DMS 273 (cell line): ENCODE data around the gene EML2.
"Not testable (repeated sequence)": the region's sequence is repeated elsewhere in the genome, so short reads cannot be mapped to it uniquely, and the experiment has no call there.

Experiments used
- DNase-seq: peaks from one replicate; lab custom pipeline; 2025; ENCODE audit not compliant: unreplicated experiment; lab: John Stamatoyannopoulos, UW

EML2 gene

GRCh38 chr19:45621976-45622503 lies 17.2 kb downstream of the EML2 start:
- DNase-seq, result no peak

- no peak for DNase-seq
Measured at GRCh38 chr19:45621389-45621788, 17.8 kb downstream of the EML2 start.

GRCh38 chr19:45616704-45617017 lies 22.5 kb downstream of the EML2 start:
- no peak for DNase-seq

GRCh38 chr19:45615795-45616703 lies 23.1 kb downstream of the EML2 start:
- DNase-seq, result peak; percentile 88

GRCh38 chr19:45615056-45615455 lies 24.1 kb downstream of the EML2 start:
- DNase-seq, result not testable (repeated sequence)

GRCh38 chr19:45613926-45614725 lies 25.1 kb downstream of the EML2 start:
- no peak for DNase-seq

- DNase-seq, result no peak
Measured at GRCh38 chr19:45608948-45609347, 30.2 kb downstream of the EML2 start.

- DNase-seq, result peak; percentile 91
Measured at GRCh38 chr19:45607071-45608029, 31.8 kb downstream of the EML2 start.

GRCh38 chr19:45601524-45602374 lies 37.4 kb downstream of the EML2 start, which contains the start of gene GPR4:
TSS of gene GPR4 (minus strand) at chr19:45602212. CDS start at chr19:45591866, 10,346 bp downstream.
- peak; percentile 55 for DNase-seq

GRCh38 chr19:45601115-45601514 lies 38.1 kb downstream of the EML2 start:
- no peak for DNase-seq

GRCh38 chr19:45600340-45600885 lies 38.8 kb downstream of the EML2 start:
- no peak for DNase-seq

GRCh38 chr19:45599286-45599685 lies 39.9 kb downstream of the EML2 start:
- no peak for DNase-seq

- peak; percentile 23 for DNase-seq
Measured at GRCh38 chr19:45598267-45599001, 40.8 kb downstream of the EML2 start.

GRCh38 chr19:45597425-45598111 lies 41.6 kb downstream of the EML2 start:
- DNase-seq, result no peak

GRCh38 chr19:45595814-45596213 lies 43.4 kb downstream of the EML2 start:
- DNase-seq, result no peak

- no peak for DNase-seq
Measured at GRCh38 chr19:45593520-45593919, 45.7 kb downstream of the EML2 start.

- DNase-seq, result no peak
Measured at GRCh38 chr19:45592366-45592765, 46.8 kb downstream of the EML2 start.

- no peak for DNase-seq
Measured at GRCh38 chr19:45591638-45592005, 47.6 kb downstream of the EML2 start.
